Trophoblast cell (in vitro differentiated cells and primary cell): ENCODE data around the gene APLP2.

Source experiments
- DNase-seq, 2 donors: peaks; one replicate each; pipeline ENCODE4 v3.0.0-alpha.2; 2016
- H2AFZ ChIP-seq: 2 replicates; pipeline ENCODE4 v1.6.1; 2013; ENCODE audit warnings: low read length, moderate library complexity, mild to moderate bottlenecking; ENCODE audit not compliant: insufficient read depth, poor library complexity
- H2AK5ac ChIP-seq: 2 replicates; pipeline ENCODE4 v1.6.1; 2013; ENCODE audit warnings: mild to moderate bottlenecking, low read length
- H2BK120ac ChIP-seq: 2 replicates; pipeline ENCODE4 v1.6.1; 2013; ENCODE audit warnings: low read length, mild to moderate bottlenecking, moderate library complexity; ENCODE audit not compliant: insufficient read depth, poor library complexity
- H2BK12ac ChIP-seq: 2 replicates; pipeline ENCODE4 v1.6.1; 2013; ENCODE audit warnings: mild to moderate bottlenecking, low read length, moderate library complexity
- H2BK5ac ChIP-seq: 2 replicates; pipeline ENCODE4 v1.6.1; 2013; ENCODE audit warnings: low read length, low read depth, moderate library complexity, mild to moderate bottlenecking; ENCODE audit not compliant: poor library complexity
- H3K14ac ChIP-seq: 2 replicates; pipeline ENCODE4 v1.6.1; 2013; ENCODE audit warnings: mild to moderate bottlenecking, low read length
- H3K18ac ChIP-seq: 2 replicates; pipeline ENCODE4 v1.6.1; 2013; ENCODE audit warnings: mild to moderate bottlenecking, low read length
- H3K23ac ChIP-seq: 2 replicates; pipeline ENCODE4 v1.6.1; 2013; ENCODE audit warnings: low read length
- H3K27ac ChIP-seq: 2 replicates; pipeline ENCODE4 v1.5.1; 2013; ENCODE audit warnings: low read depth, mild to moderate bottlenecking, inconsistent platforms, low read length, moderate library complexity
- H3K27me3 ChIP-seq: 2 replicates; pipeline ENCODE4 v1.6.1; 2013; ENCODE audit warnings: inconsistent platforms, mild to moderate bottlenecking, low read length, moderate library complexity; ENCODE audit not compliant: insufficient read depth
- H3K36me3 ChIP-seq, 2 experiments: 1 replicate in 1 of 2; 2 replicates in 1 of 2; pipeline ENCODE4 v1.6.1; 2013; ENCODE audit warnings: low read length in 2 of 2, mild to moderate bottlenecking in 2 of 2, moderate library complexity in 1 of 2; ENCODE audit not compliant: insufficient read depth in 2 of 2, control insufficient read depth in 1 of 2
- H3K4ac ChIP-seq: 2 replicates; pipeline ENCODE4 v1.6.1; 2013; ENCODE audit warnings: low read depth, mild to moderate bottlenecking, low read length, moderate library complexity
- H3K4me1 ChIP-seq, 2 experiments: 1 replicate in 1 of 2; 2 replicates in 1 of 2; pipeline ENCODE4 v1.6.1; 2013; ENCODE audit warnings: low read length in 2 of 2, mild to moderate bottlenecking in 2 of 2, moderate library complexity in 1 of 2; ENCODE audit not compliant: insufficient read depth in 2 of 2, control insufficient read depth in 1 of 2
- H3K4me2 ChIP-seq: 2 replicates; pipeline ENCODE4 v1.6.1; 2013; ENCODE audit warnings: inconsistent platforms, mild to moderate bottlenecking, low read length, moderate library complexity
- H3K4me3 ChIP-seq: 2 replicates; pipeline ENCODE4 v1.5.1; 2013; ENCODE audit warnings: mild to moderate bottlenecking, low read depth, low read length, inconsistent platforms
- H3K79me1 ChIP-seq: one replicate; pipeline ENCODE4 v1.6.1; 2013; ENCODE audit warnings: low read length
- H3K79me2 ChIP-seq: 2 replicates; pipeline ENCODE4 v1.6.1; 2013; ENCODE audit warnings: low read length, mild to moderate bottlenecking; ENCODE audit not compliant: control insufficient read depth, insufficient read depth, poor library complexity
- H3K9ac ChIP-seq: 2 replicates; pipeline ENCODE4 v1.6.1; 2013; ENCODE audit warnings: mild to moderate bottlenecking, low read length
- H3K9me3 ChIP-seq: 2 replicates; pipeline ENCODE4 v1.6.1; 2013; ENCODE audit warnings: low read depth, mild to moderate bottlenecking, control low read depth, inconsistent platforms, low read length; ENCODE audit not compliant: insufficient read depth
- H4K12ac ChIP-seq: 2 replicates; pipeline ENCODE4 v1.6.1; 2013; ENCODE audit warnings: low read depth, mild to moderate bottlenecking, low read length, moderate library complexity
- H4K8ac ChIP-seq: 2 replicates; pipeline ENCODE4 v1.6.1; 2013; ENCODE audit warnings: low read depth, mild to moderate bottlenecking, low read length, moderate library complexity
- H4K91ac ChIP-seq: one replicate; pipeline ENCODE4 v1.6.1; 2013; ENCODE audit warnings: low read depth, mild to moderate bottlenecking, low read length, moderate library complexity
- WGBS: extraction: QIAGEN DNeasy Blood & Tissue Kit; methylation state at CpG from one replicate; pipeline ENCODE4 v1.1.7; 2013; ENCODE audit warnings: missing lambda C conversion rate; ENCODE audit not compliant: insufficient read length, insufficient coverage; ENCODE audit errors: extremely low coverage; 5-methylcytosine and 5-hydroxymethylcytosine counted together

APLP2 gene

GRCh38 chr11:130137999-130138398, 68.3 kb downstream of the APLP2 start:
- H3K4ac ChIP-seq = no peak overlapping the region
- H3K14ac ChIP-seq = no peak overlapping the region
- no peak overlapping the region for H3K4me3 ChIP-seq
- H2AFZ ChIP-seq = no peak overlapping the region
- no peak overlapping the region for H2BK5ac ChIP-seq
- no peaks in the 10 kb centered on the region for H3K79me2 ChIP-seq
- H2BK12ac ChIP-seq = no peak overlapping the region
- H4K8ac ChIP-seq = no peak overlapping the region
- H3K18ac ChIP-seq = no peak overlapping the region
- H2BK120ac ChIP-seq = no peak overlapping the region
- H3K9ac ChIP-seq = no peak overlapping the region
- H3K36me3 ChIP-seq = peaks cover 50 to 70% of the 10 kb centered on the region in 2 experiments
- no peak overlapping the region for H4K12ac ChIP-seq
- no peak overlapping the region for H3K4me2 ChIP-seq
- no peak overlapping the region for H3K23ac ChIP-seq
- H3K9me3 ChIP-seq = peaks cover 2% of the 10 kb centered on the region
- H3K27me3 ChIP-seq = no peaks in the 10 kb centered on the region
- no peak for DNase-seq
- WGBS = no CpG with 5 or more reads among the region's 9 CpGs
- H4K91ac ChIP-seq = no peak overlapping the region
- no peaks in the 10 kb centered on the region for H3K79me1 ChIP-seq
- no peak overlapping the region for H3K27ac ChIP-seq
- H3K4me1 ChIP-seq = no peaks in the 10 kb centered on the region
- no peak overlapping the region for H2AK5ac ChIP-seq

- no peak overlapping the region for H3K14ac ChIP-seq
- WGBS = no CpG with 5 or more reads among the region's 13 CpGs
- no peak overlapping the region for H4K91ac ChIP-seq
- no peak overlapping the region for H3K4me2 ChIP-seq
- no peaks in the 10 kb centered on the region for H3K27me3 ChIP-seq
- H2AFZ ChIP-seq = no peak overlapping the region
- no peak overlapping the region for H2AK5ac ChIP-seq
- H2BK12ac ChIP-seq = no peak overlapping the region
- H4K12ac ChIP-seq = no peak overlapping the region
- H3K79me2 ChIP-seq = no peaks in the 10 kb centered on the region
- no peak overlapping the region for H3K18ac ChIP-seq
- no peak overlapping the region for H4K8ac ChIP-seq
- no peak for DNase-seq
- H3K4me1 ChIP-seq = no peaks in the 10 kb centered on the region
- no peak overlapping the region for H2BK5ac ChIP-seq
- H2BK120ac ChIP-seq = no peak overlapping the region
- H3K9me3 ChIP-seq = peaks cover 2% of the 10 kb centered on the region
- no peaks in the 10 kb centered on the region for H3K79me1 ChIP-seq
- no peak overlapping the region for H3K27ac ChIP-seq
- no peak overlapping the region for H3K4me3 ChIP-seq
- H3K4ac ChIP-seq = no peak overlapping the region
- H3K23ac ChIP-seq = no peak overlapping the region
- H3K36me3 ChIP-seq = peaks cover 47 to 69% of the 10 kb centered on the region in 2 experiments
- no peak overlapping the region for H3K9ac ChIP-seq
Observed at GRCh38 chr11:130139401-130139800, 69.7 kb downstream of the APLP2 start.

GRCh38 chr11:130141561-130142341, 72.1 kb downstream of the APLP2 start:
- no peak overlapping the region for H3K14ac ChIP-seq
- no peak overlapping the region for H2AFZ ChIP-seq
- H2AK5ac ChIP-seq = no peak overlapping the region
- H2BK5ac ChIP-seq = no peak overlapping the region
- no peak overlapping the region for H4K91ac ChIP-seq
- H3K79me2 ChIP-seq = no peaks in the 10 kb centered on the region
- H3K36me3 ChIP-seq = peaks cover 32 to 54% of the 10 kb centered on the region in 2 experiments
- H3K27me3 ChIP-seq = no peaks in the 10 kb centered on the region
- no peak overlapping the region for H3K9ac ChIP-seq
- no peak overlapping the region for H4K12ac ChIP-seq
- peaks cover 3 to 6% of the 10 kb centered on the region in 2 experiments for H3K4me1 ChIP-seq
- no peak overlapping the region for H3K4me3 ChIP-seq
- H3K27ac ChIP-seq = no peak overlapping the region
- no peaks in the 10 kb centered on the region for H3K79me1 ChIP-seq
- H3K4me2 ChIP-seq = no peak overlapping the region
- no CpG with 5 or more reads among the region's 19 CpGs for WGBS
- H3K4ac ChIP-seq = no peak overlapping the region
- no peak overlapping the region for H2BK120ac ChIP-seq
- peak overlapping the region; percentile 48 for H3K23ac ChIP-seq
- no peak overlapping the region for H2BK12ac ChIP-seq
- DNase-seq = no peak
- no peak overlapping the region for H3K18ac ChIP-seq
- peaks cover 2% of the 10 kb centered on the region for H3K9me3 ChIP-seq
- H4K8ac ChIP-seq = no peak overlapping the region

- Histone ChIP-seq H2AK5ac (no peak overlapping the region), H2BK12ac (no peak overlapping the region), H4K8ac (no peak overlapping the region), H4K91ac (no peak overlapping the region), H3K23ac (no peak overlapping the region), H3K4me3 (no peak overlapping the region), H2AFZ (no peak overlapping the region), H3K79me2 (no peaks in the 10 kb centered on the region), H4K12ac (no peak overlapping the region), H2BK120ac (no peak overlapping the region), H3K79me1 (no peaks in the 10 kb centered on the region), H3K27ac (no peak overlapping the region), H2BK5ac (no peak overlapping the region), H3K27me3 (no peaks in the 10 kb centered on the region), H3K9ac (no peak overlapping the region), H3K18ac (no peak overlapping the region), H3K4me1 (peaks cover 3 to 8% of the 10 kb centered on the region in 2 experiments), H3K9me3 (peaks cover 2% of the 10 kb centered on the region), H3K4ac (no peak overlapping the region), H3K14ac (no peak overlapping the region), H3K36me3 (peaks cover 27 to 45% of the 10 kb centered on the region in 2 experiments), H3K4me2 (no peak overlapping the region)
- DNase-seq = no peak
- WGBS = no CpG with 5 or more reads among the region's 10 CpGs
Observed at GRCh38 chr11:130144141-130144540, 74.4 kb downstream of the APLP2 start.
